Natural killer cell (primary cell): ENCODE measurements around the gene CTIF. TPM values are rescaled to one million over a fixed set of nuclear protein-coding genes. Genes with fewer than 3 reads are reported as not detected.

ENCODE experiments used
- ATAC-seq, 3 donors: fragments of 150-1000 bp in 2 of 3; fragments of 200-7000 bp in 1 of 3; cut with Tn5 transposase; 1 replicate in 1 of 3; 2 replicates in 2 of 3; pipeline ENCODE4 v1.10.0; 2021; ENCODE audit warnings: mild to moderate bottlenecking in 2 of 3, moderate library complexity in 2 of 3
- DNase-seq, 2 donors: peaks; one replicate each; pipeline versions ENCODE4 v3.0.0 to v3.0.0-alpha.2; 2013 to 2021; ENCODE audit warnings: mixed read lengths in 1 of 2
- H3K27ac ChIP-seq: one replicate; pipeline ENCODE4 v1.5.1; 2013; ENCODE audit warnings: mild to moderate bottlenecking, low read length
- H3K27me3 ChIP-seq: one replicate; pipeline ENCODE4 v1.6.1; 2013; ENCODE audit warnings: low read length; ENCODE audit not compliant: control insufficient read depth, insufficient read depth
- H3K36me3 ChIP-seq: one replicate; pipeline ENCODE4 v1.6.1; 2013; ENCODE audit warnings: low read length; ENCODE audit not compliant: control insufficient read depth, insufficient read depth
- H3K4me1 ChIP-seq: one replicate; pipeline ENCODE4 v1.6.1; 2013; ENCODE audit warnings: low read length; ENCODE audit not compliant: control insufficient read depth, insufficient read depth
- H3K4me3 ChIP-seq: one replicate; pipeline ENCODE4 v1.5.1; 2013; ENCODE audit warnings: low read length
- H3K9me3 ChIP-seq: one replicate; pipeline ENCODE4 v1.6.1; 2013; ENCODE audit warnings: low read length; ENCODE audit not compliant: control insufficient read depth, insufficient read depth
- H3K27ac Mint-ChIP-seq, 2 donors: one replicate each; pipeline ENCODE4 v1.8.0; 2022; ENCODE audit warnings: mild to moderate bottlenecking in 2 of 2, mixed read lengths in 2 of 2, moderate library complexity in 1 of 2
- H3K27me3 Mint-ChIP-seq, 2 donors: one replicate each; pipeline ENCODE4 v1.8.0; 2022; ENCODE audit warnings: low read depth in 2 of 2, mixed read lengths in 2 of 2
- H3K36me3 Mint-ChIP-seq: one replicate; pipeline ENCODE4 v1.8.0; 2022; ENCODE audit warnings: mixed read lengths
- H3K4me1 Mint-ChIP-seq, 2 donors: one replicate each; pipeline ENCODE4 v1.8.0; 2022; ENCODE audit warnings: mixed read lengths in 2 of 2
- H3K4me3 Mint-ChIP-seq: one replicate; pipeline ENCODE4 v1.8.0; 2022; ENCODE audit warnings: mild to moderate bottlenecking, moderate library complexity, mixed read lengths
- H3K9me3 Mint-ChIP-seq, 2 donors: one replicate each; pipeline ENCODE4 v1.8.0; 2022; ENCODE audit warnings: mixed read lengths in 2 of 2
- CTCF ChIP-seq: fragments of 200-600 bp; IDR thresholded peaks from one replicate; pipeline ENCODE4 v1.8.0; 2022; ENCODE audit warnings: antibody characterized with exemption
- WGBS: methylation state at CpG from one replicate; pipeline ENCODE4 v1.1.7; 2013; ENCODE audit warnings: missing lambda C conversion rate; ENCODE audit not compliant: insufficient coverage; 5-methylcytosine and 5-hydroxymethylcytosine counted together
- intact Hi-C: fragments of 100-400 bp; cut with micrococcal nuclease; formaldehyde crosslinking; loops from one replicate; pipeline ENCODE4 v1.14.2; 2022
- total RNA-seq, 4 donors: library from RNA; stranded (reverse); fragments of 120-200 nt in 1 of 4; gene quantifications; one replicate each; pipeline versions ENCODE4 v1.2.3 to v1.2.4, GENCODE V29; 2013 to 2022

Gene CTIF
- total RNA-seq, 3 donors from 2014 or later (not counting 1 experiment from before 2014, with no cell fraction given) = 6.9 to 10.2 (median 8.2) TPM

DNA sequence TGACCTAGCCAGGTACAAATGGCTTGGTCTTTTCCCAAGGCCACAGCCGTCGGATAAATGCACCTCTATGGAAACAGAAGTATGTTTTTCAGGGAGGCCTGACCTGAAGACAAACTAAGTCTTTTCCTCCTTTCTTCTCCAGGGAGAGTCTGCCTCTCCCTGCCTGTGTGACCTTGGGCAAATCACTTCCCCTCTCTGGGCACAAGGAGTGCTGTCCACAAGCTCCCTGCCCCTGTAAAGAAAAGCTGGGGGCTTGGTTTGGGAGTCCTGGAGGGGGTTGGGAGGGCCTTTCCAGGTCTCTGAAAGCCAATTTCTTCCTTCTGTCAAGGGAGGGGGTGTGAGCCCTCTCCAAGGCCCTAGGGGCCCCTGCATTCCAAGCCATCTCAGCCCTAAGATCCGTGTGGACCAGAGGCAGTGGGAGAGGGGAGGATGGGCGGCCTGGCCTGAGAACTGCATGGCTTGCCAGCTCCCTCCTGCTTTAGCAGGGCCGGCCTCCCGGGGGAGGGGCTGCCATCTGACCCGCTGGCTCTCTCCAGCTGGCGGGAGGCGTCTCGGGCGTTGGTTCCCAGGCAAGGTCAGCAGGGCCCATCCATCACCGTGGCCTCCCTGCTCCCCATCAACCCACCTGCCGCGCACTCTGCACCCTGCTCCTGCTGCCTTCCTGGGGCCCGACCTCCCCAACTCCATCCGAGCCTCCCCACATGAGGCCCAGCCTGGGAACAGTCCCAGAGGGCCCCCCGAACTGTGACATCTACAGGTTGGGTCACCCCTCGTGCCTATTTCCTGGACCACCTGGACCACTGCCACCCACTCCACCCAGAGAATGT, 350.5 kb downstream of the CTIF start:
- no peaks in the 10 kb centered on the region for H3K36me3 ChIP-seq

GRCh38 chr18:48889981-48890762, 351.3 kb downstream of the CTIF start:
- Mint-ChIP-seq H3K27me3 (no peaks in the 10 kb centered on the region), H3K27ac (peak overlapping the region in 1 of 2 donors; percentile 14), H3K36me3 (no peaks in the 10 kb centered on the region), H3K9me3 (no peaks in the 10 kb centered on the region), H3K4me3 (no peak overlapping the region), H3K4me1 (peaks cover 9 to 32% of the 10 kb centered on the region in 2 donors)
- no peaks in the 10 kb centered on the region for H3K27me3 ChIP-seq
- peaks cover 10% of the 10 kb centered on the region for H3K4me1 ChIP-seq
- 96% methylated on average over 13 of the region's 13 CpGs for WGBS
- TF ChIP-seq CTCF = no peak
- no peak overlapping the region for H3K4me3 ChIP-seq
- intact Hi-C loops = no loop called here
- no peak overlapping the region for H3K27ac ChIP-seq
- DNase-seq = no peak
- no peaks in the 10 kb centered on the region for H3K36me3 ChIP-seq
- H3K9me3 ChIP-seq = no peaks in the 10 kb centered on the region
- no peak for ATAC-seq

More for the DNA sequence above, 350.5 kb downstream of the CTIF start:
- H3K27ac Mint-ChIP-seq = peak overlapping the region in 1 of 2 donors; percentile 14
- H3K27ac ChIP-seq = no peak overlapping the region
- ATAC-seq (no peak), DNase-seq (no peak)
- H3K4me1 ChIP-seq = peaks cover 10% of the 10 kb centered on the region
- no peaks in the 10 kb centered on the region for H3K9me3 Mint-ChIP-seq
- TF ChIP-seq CTCF = no peak
- peaks cover 5 to 38% of the 10 kb centered on the region in 2 donors for H3K4me1 Mint-ChIP-seq
- WGBS = 94% methylated on average over 18 of the region's 18 CpGs
- H3K27me3 Mint-ChIP-seq = no peaks in the 10 kb centered on the region
- intact Hi-C loops = no loop called here
- no peaks in the 10 kb centered on the region for H3K9me3 ChIP-seq
- H3K27me3 ChIP-seq = no peaks in the 10 kb centered on the region
- no peak overlapping the region for H3K4me3 Mint-ChIP-seq
- H3K36me3 Mint-ChIP-seq = no peaks in the 10 kb centered on the region
- no peak overlapping the region for H3K4me3 ChIP-seq

- H3K27ac ChIP-seq = no peak overlapping the region
- no peak overlapping the region for H3K4me3 Mint-ChIP-seq
- no peaks in the 10 kb centered on the region for H3K36me3 Mint-ChIP-seq
- H3K9me3 ChIP-seq = no peaks in the 10 kb centered on the region
- ATAC-seq (no peak), DNase-seq (no peak)
- intact Hi-C loops = no loop called here
- peaks cover 18% of the 10 kb centered on the region for H3K4me1 ChIP-seq
- H3K9me3 Mint-ChIP-seq = no peaks in the 10 kb centered on the region
- H3K4me1 Mint-ChIP-seq = peaks cover 20 to 34% of the 10 kb centered on the region in 2 donors
- WGBS = 100% methylated on average over 4 of the region's 4 CpGs
- no peak overlapping the region for H3K27ac Mint-ChIP-seq
- H3K36me3 ChIP-seq = no peaks in the 10 kb centered on the region
- no peak for TF ChIP-seq CTCF
- H3K27me3 Mint-ChIP-seq = no peaks in the 10 kb centered on the region
- H3K4me3 ChIP-seq = no peak overlapping the region
- no peaks in the 10 kb centered on the region for H3K27me3 ChIP-seq
These were observed 352.9 kb downstream of the CTIF start for GRCh38 chr18:48891721-48892120.
